ENCODE results near the gene LILRB1.
"Not testable (repeated sequence)": the region's sequence is repeated elsewhere in the genome, so short reads cannot be mapped to it uniquely, and the experiment has no call there.

DNA sequence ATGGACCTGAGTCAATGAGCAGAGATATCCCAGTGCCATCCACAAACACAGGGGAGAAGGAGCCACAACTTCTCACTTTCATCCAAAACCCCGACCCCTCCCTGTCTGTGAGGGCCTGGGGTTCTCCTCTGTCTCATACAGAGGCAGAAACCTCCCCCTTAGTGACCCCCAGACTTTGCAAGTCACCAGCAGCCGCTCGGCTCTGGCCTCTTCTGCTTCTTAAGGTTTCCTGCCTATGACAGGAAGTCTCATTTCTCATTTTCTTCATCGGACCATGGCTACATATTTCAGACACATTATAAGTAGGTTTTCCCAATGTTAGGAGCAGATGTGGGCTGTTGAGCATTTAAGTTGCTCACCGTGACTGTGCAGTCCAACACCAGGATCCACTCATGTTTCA is 12.7 kb downstream of the LILRB1 start:
- TF ChIP-seq POLR2AphosphoS5 (IDR thresholded peaks at IDR 0.05; ENCODE audit: low read depth); GABPA (IDR thresholded peaks at IDR 0.05; ENCODE audit: low read depth); SPI1 (IDR thresholded peaks at IDR 0.05; ENCODE audit: borderline replicate concordance, low read depth): not testable (repeated sequence)
- TF ChIP-seq, protein P1, sequence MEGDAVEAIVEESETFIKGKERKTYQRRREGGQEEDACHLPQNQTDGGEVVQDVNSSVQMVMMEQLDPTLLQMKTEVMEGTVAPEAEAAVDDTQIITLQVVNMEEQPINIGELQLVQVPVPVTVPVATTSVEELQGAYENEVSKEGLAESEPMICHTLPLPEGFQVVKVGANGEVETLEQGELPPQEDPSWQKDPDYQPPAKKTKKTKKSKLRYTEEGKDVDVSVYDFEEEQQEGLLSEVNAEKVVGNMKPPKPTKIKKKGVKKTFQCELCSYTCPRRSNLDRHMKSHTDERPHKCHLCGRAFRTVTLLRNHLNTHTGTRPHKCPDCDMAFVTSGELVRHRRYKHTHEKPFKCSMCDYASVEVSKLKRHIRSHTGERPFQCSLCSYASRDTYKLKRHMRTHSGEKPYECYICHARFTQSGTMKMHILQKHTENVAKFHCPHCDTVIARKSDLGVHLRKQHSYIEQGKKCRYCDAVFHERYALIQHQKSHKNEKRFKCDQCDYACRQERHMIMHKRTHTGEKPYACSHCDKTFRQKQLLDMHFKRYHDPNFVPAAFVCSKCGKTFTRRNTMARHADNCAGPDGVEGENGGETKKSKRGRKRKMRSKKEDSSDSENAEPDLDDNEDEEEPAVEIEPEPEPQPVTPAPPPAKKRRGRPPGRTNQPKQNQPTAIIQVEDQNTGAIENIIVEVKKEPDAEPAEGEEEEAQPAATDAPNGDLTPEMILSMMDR (IDR thresholded peaks at IDR 0.05; ENCODE audit: insufficient read depth, low read length) = not testable (repeated sequence)
- TF ChIP-seq, protein P2, sequence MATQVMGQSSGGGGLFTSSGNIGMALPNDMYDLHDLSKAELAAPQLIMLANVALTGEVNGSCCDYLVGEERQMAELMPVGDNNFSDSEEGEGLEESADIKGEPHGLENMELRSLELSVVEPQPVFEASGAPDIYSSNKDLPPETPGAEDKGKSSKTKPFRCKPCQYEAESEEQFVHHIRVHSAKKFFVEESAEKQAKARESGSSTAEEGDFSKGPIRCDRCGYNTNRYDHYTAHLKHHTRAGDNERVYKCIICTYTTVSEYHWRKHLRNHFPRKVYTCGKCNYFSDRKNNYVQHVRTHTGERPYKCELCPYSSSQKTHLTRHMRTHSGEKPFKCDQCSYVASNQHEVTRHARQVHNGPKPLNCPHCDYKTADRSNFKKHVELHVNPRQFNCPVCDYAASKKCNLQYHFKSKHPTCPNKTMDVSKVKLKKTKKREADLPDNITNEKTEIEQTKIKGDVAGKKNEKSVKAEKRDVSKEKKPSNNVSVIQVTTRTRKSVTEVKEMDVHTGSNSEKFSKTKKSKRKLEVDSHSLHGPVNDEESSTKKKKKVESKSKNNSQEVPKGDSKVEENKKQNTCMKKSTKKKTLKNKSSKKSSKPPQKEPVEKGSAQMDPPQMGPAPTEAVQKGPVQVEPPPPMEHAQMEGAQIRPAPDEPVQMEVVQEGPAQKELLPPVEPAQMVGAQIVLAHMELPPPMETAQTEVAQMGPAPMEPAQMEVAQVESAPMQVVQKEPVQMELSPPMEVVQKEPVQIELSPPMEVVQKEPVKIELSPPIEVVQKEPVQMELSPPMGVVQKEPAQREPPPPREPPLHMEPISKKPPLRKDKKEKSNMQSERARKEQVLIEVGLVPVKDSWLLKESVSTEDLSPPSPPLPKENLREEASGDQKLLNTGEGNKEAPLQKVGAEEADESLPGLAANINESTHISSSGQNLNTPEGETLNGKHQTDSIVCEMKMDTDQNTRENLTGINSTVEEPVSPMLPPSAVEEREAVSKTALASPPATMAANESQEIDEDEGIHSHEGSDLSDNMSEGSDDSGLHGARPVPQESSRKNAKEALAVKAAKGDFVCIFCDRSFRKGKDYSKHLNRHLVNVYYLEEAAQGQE (IDR thresholded peaks at IDR 0.05; ENCODE audit: insufficient replicate concordance, low read depth) = not testable (repeated sequence)
